CD4-positive, alpha-beta T cell treated with Interleukin-6 at 100 ng/mL for 8 hours (primary cell): Measurements from ENCODE around the gene SGCE.
"Not testable (repeated sequence)": the region's sequence is repeated elsewhere in the genome, so short reads cannot be mapped to it uniquely, and the experiment has no call there.

ENCODE experiments used
- DNase-seq: peaks from one replicate; pipeline ENCODE4 v3.0.0-alpha.2; 2020; ENCODE audit warnings: mixed read lengths, low spot score

SGCE gene, protein sequence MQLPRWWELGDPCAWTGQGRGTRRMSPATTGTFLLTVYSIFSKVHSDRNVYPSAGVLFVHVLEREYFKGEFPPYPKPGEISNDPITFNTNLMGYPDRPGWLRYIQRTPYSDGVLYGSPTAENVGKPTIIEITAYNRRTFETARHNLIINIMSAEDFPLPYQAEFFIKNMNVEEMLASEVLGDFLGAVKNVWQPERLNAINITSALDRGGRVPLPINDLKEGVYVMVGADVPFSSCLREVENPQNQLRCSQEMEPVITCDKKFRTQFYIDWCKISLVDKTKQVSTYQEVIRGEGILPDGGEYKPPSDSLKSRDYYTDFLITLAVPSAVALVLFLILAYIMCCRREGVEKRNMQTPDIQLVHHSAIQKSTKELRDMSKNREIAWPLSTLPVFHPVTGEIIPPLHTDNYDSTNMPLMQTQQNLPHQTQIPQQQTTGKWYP

DNA sequence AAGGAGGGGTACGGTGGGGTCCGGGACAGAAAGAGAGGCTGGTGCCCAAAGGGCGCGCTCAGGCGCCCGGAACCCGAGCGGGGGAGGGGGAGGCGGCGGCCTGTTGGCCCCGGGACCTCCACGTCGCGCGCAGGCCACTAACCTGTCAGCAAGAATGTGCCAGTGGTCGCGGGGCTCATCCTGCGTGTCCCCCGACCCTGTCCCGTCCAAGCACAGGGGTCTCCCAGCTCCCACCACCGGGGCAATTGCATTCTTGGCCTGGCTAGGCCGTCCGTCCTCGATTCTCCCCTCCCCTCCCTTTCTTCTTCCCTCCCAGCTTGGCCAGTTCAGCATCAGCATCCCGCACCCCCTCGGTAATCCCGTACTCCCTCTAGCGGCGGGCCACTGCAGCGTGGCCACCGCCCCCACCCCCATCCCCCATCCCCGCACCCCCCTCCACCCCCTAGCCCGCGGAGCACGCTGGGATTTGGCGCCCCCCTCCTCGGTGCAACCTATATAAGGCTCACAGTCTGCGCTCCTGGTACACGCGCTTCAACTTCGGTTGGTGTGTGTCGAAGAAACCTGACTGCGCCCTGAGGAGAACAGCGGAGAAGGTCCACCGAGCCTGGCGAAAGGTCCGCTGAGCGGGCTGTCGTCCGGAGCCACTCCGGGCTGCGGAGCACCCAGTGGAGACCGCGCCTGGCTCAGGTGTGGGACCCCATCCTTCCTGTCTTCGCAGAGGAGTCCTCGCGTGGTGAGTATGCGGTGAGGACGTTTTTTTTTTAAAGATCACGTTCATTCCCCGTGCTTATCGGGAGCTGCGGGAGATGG, at the start of gene SGCE:
SGCE (minus strand) TSS at position 286 of the 810 bp plus-strand sequence; CDS start at position 251, 35 bp downstream.
- peak; percentile 29 for DNase-seq

DNA sequence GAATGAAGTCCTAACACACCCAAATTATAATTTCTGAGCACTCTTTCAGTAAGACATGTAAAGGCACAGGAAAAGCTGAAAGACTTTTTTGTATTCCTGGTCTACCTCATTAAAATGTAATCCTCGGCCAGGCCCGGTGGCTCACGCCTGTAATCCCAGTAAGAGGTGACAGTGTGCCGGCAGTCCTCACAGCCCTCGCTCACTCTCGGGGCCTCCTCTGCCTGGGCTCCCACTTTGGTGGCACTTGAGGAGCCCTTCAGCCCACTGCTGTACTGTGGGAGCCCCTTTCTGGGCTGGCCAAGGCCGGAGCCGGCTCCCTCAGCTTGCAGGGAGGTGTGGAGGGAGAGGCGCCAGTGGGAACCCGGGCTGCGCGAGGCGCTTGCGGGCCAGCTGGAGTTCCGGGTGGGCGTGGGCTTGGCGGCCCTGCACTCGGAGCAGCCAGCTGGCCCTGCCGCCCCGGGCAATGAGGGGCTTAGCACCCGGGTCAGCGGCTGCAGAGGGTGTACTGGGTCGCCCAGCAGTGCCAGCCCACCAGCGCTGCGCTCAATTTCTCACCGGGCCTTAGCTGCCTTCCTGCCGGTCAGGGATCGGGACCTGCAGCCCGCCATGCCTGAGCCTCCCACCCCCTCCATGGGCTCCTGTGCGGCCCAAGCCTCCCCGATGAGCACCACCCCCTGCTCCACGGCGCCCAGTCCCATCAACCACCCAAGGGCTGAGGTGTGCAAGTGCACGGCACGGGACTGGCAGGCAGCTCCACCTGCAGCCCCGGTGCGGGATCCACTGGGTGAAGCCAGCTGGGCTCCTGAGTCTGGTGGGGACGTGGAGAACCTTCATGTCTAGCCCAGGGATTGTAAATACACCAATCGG, 49.5 kb upstream of the SGCE start:
- not testable (repeated sequence) for DNase-seq

DNA sequence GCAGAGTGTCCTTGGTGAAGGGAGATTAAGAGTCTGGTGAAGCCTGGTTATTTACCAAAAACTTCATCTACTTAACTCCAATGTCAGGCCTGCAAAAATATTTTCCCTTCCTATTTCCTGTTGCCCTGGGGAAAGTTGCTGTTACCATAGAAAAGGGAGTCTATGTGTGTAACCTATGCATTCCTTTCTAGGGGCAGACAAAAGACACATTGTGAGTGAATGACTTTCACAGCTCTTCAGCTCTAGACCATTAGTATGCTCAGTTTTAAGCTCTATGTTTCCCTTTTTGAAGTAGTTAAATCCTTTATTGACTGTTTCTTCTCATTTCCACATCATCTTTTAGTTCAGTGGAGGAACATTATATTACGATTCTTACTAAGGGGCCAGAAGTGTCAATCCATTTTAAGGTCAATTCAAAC, 45.6 kb upstream of the SGCE start:
- DNase-seq = no peak

DNA sequence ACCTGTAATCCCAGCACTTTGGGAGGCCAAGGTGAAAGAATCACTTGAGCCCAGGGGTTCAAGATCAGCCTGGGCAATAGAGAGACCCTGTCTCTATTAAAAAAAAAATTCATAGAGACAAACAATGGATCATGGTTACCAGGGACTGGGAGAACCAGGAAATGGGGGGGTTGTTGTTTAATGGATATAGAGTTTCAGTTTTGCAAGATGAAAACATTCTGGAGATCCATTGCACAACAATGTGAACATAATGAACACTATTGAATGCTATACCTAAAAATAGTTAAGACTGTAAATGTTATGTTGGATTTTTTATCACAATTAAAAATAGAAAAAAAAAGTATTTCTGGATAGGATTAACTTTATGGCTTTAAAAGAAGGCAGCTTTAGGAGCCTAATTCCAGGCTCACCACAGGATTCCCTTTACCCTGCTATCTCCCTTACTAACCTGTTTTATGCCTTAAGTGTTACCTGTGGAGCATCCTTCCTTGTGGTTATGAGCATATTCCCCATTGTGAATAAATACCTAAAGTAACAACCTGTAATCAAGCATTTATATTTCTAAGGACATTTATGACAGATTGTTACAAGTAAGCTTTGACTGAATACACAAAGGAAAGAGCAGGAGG, 45.1 kb upstream of the SGCE start:
- DNase-seq = no peak

DNA sequence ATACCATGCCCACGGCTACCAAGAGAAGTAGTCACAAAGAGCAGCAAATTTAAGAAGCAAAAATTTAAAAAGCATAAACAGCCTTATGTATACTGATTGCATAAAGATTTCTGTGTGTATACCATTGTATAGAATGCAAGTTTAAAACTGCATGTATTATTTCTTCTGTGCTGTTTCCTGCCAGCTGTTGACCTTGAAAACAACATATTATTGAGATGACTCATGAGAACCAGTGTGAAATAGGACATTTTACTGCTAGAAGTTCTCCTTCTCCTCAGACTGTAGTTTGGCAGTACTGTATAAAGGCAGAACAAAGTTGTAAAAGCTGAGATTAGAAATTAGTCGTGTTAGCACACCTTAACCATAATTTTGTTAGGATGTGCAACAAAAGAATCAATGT, 42.3 kb upstream of the SGCE start:
- no peak for DNase-seq

DNA sequence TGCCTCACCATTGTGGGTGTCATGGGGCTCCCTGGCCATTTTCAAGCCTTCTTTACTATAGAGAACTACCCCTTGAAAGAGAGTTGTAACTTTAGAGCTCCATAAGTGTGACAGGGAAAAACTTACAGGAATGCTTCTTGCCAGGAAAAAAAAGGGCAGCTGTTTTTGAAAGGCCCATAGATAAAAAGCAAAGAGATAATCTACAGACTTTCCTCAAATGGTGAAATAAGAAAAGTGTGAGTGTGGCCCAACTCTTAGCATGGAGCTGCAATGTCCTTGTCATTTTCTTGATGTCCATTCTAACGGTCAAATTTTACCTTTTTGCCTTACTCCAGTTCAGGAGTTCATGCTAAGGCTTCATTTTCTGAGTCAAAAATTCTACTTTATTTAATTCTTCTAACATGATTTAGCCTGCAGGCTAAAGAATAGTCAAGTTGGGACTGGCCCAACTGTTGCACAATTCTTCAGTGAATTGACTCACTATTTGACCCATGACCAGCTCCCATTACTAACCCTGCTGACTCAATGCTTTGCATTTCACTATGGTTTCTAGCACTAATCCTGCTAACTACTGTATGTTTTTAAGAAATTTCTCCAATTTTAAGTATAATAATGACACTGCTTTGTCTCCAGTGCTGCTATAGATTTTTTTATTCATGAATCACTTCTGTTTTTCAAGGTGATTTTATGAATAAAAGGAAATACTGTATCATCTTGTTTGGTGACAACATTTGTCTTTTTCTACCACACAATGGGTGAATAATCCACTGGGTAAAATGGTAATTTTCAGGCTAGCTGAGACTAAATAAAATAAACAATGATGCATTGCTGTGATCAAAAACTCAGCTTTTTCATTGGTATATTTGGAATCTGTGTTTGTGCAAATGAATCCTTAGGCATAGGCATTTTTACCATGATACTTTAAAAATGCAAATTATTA, 41.4 kb upstream of the SGCE start:
- no peak for DNase-seq

DNA sequence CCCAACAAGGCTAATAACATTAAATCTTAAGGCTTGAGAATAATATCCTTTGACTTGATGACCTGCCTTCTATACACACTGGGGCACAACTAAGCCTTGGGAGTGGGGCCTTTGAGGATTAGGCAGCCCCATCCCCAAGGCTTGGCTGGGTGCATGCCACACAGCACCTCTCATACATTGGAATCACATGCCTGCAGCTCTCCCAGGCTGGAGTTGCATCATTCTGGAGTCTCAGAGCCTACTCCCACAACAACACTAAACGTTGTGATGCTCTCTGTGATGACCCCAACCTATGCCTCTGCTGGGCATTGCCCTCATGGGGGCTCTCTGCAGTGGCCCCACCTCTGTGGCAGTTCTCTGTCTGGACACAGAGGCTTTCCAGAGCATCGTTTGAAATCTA, 31.9 kb upstream of the SGCE start:
- DNase-seq = no peak

DNA sequence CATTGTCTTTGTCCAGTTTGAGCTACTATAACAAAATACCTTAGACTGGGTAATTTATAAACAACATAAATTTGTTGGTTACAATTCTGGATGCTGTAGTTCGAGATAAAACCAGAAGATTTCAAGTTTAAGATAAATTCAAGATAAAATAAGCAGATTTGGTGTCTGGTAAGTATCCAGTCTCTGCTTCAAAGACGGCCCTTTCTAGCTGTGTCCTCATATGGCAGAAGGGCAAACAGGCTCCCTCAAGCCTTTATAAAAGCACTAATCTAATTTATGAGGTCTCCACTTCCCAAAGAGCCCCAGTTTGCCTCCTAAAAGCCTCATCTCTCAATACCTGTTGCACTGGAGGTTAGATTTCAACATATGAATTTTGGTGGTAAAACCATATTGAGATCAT, 31.1 kb upstream of the SGCE start:
- no peak for DNase-seq

DNA sequence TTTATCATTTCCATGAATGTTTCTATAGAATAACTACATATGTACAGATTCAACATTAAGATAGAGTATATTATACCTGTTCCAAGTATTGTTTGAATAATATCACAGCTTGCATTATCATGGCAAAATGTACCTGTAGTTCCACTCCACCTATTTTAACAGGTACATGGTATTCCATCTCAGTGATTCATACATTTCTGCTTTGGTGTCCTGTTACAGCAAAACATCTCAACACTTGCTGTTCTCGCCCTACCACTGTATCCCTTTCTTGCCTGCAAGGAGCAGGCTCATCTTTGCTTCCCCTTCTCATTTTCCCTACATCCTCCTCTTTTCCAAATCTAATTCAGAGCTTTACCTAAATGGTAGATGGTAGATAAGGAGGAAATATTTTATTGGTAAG, 27.1 kb upstream of the SGCE start:
- no peak for DNase-seq

DNA sequence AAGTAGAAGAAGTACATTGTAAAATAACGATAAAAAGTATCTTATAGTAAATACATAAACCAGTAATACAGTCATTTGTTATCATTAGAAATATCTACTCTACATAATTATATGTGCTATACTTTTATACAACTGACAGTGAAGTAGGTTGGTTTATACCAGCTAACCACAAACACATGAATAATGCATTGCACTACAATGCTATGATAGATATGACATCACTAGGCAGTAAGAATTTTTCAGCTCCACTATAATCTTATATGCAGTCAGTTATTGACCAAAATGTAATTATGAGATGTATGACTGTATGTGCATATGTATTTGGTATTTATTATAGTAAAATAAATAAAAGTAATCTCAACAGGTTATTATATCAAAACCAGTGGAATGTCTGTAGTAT, 23.4 kb upstream of the SGCE start:
- DNase-seq = no peak

DNA sequence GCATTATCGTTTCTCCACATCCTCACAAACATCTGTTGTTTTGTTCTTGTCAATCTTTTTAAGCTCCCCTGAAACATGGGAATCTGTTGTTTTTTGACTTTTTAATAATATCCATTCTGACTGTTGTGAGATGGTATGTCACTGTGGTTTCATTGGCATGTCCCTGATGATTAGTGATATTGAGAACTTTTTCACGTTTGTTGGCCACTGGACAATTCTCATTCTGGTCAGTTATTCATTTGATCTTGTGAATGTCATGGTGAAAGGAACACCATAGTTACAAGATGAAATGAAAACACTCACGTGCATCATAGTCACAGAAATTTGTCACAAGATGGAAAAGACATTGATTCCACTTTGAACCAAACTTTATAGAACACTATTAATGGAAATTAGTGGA, 20.5 kb upstream of the SGCE start:
- DNase-seq = no peak

DNA sequence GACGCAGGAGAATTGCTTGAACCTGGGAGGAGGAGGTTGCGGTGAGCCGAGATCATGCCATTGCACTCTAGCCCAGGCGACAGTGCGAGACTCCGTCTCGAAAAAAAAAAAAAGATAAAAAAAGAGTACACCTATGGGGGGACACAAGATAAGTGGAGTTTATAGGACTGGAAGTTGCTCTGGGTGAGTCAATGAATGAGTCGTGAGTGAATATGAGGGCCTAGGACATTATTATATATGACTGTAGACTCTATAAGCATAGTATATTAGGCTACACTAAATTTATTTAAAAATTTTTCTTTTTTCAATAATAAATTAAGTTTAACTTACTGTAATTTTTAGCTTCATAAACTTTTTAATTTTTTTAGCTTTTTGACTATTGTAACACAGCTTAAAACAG, 19.4 kb upstream of the SGCE start:
- DNase-seq = no peak

DNA sequence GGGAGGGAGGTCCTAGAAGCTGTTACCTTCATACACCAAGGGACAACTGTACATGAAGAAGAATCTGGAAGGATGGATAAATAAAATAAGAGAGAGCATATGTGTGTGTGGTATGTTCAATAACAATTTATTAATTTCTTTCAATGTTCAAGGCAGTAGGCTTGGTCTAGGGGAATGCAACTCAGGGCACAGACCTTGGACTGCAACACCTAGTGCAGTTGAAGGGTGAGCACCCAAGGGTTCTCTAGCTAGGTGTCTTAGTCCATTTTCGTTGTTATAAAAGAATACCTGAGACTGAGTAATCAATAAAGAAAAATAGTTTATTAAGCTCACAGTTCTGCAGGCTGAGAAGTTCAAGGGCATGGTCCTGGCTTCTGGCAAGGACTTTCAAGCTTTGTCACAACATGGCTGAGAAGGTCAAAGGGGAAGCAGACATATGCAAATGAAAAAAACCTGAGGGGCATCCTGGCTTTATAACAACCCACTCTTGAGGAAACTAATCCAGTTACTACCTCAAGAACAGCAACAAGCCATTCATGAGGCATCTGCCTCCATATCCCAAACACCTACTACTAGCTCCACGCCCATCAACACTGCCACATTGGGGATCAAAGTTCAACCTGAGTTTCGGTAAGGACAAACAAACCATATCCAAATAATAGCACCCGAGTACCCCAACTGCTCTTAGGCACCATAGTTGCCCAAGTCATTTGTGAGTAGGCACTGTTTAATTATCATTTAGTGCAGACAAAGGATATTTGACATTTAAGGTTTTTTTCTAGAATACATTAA, 15.7 kb upstream of the SGCE start:
- no peak for DNase-seq

DNA sequence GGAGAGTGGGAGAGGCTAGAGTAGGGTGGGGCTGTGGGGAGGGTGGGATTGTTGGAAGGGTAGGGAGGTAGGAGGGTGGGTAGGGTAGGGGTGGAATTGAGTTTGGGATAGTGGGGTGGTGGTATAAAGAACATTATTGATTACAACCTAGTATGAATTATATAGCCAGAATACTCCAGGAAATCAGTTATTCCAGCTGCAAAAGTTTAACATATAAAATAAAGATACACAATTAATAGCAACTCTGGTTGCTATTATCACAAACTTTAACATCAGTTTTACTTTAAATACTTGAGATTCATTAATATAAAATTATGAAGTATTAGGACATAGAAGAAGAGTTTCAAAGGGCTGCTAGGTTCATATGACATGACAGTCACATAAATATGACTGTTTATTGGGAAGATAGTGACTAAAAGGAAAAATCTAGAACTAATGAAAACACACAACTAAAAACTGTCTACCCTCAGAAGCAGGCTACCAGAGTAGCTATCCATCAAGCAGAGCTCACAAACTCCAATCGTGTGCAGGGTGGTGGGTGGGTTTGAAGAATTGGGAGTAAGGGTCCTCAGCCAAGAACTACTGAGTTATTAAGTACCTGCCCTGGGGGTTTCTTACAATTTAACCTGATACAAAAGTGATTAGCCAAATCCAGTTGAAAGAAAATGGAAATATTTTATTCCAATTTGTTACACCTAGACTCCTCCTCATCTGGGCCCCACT, 14.0 kb upstream of the SGCE start:
- DNase-seq = no peak

DNA sequence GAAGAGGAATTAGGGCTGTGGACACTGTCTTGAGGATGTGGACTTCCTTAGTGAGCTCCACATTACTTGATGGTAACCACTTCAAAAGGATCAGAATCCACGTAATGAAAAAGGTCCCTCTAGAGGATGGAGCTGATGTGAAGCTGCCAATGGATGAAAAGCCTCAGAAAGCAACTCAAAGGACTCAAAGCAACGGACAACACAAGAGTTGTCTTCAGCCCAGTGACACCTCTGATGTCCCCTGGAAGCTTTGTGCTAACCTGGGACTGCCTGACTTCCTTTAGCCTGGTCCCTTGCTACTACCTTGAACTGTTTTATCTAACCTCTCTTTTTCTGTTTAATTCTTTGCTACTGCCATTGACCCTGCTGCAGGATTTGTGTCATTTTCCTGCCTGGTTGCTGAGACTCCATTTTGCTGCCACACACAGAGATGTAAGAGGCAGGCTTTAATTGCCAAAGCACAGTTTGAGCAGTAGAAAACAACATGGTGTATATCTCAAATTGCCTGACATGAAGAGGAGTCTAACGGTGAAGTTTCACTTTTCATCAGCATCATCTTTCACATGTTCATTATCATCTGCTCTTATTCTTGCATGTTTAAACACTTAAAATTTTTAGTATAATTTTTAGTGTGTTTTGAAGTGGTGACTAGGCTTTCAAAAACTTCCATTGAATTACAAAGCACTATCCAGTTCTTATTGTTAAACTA, 11.1 kb upstream of the SGCE start:
- DNase-seq = no peak

DNA sequence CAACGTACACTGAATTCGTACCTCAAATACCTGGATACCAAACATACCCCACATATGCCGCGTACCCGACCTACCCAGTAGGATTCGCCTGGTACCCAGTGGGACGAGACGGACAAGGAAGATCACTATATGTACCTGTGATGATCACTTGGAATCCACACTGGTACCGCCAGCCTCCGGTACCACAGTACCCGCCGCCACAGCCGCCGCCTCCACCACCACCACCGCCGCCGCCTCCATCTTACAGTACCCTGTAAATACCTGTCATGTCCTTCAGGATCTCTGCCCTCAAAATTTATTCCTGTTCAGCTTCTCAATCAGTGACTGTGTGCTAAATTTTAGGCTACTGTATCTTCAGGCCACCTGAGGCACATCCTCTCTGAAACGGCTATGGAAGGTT, 9.5 kb upstream of the SGCE start:
- no peak for DNase-seq

DNA sequence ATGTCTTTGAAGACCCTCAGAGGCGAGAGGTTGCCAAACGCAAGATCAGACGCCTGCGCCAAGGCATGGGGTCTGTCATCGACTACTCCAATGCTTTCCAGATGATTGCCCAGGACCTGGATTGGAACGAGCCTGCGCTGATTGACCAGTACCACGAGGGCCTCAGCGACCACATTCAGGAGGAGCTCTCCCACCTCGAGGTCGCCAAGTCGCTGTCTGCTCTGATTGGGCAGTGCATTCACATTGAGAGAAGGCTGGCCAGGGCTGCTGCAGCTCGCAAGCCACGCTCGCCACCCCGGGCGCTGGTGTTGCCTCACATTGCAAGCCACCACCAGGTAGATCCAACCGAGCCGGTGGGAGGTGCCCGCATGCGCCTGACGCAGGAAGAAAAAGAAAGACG, 8.1 kb upstream of the SGCE start:
- DNase-seq = no peak

DNA sequence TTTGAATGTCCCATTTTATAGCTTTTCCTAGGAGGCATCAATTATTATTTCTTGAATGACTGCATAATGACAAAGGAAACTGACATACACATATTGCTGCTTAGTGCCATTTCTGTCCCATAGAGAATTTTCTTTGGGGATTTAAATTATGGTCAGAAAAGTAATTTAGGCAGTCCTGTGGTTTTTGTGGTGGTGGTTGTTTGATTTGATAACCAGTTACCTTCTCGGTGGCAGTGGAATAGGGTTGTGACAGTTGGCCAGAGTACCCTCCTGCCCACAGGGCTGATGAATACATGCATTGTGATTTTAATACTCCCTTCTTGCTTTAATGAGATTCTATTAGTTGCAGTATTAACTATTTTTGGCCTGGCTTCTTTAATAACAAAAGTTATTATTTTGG, 6.6 kb upstream of the SGCE start:
- DNase-seq = no peak

DNA sequence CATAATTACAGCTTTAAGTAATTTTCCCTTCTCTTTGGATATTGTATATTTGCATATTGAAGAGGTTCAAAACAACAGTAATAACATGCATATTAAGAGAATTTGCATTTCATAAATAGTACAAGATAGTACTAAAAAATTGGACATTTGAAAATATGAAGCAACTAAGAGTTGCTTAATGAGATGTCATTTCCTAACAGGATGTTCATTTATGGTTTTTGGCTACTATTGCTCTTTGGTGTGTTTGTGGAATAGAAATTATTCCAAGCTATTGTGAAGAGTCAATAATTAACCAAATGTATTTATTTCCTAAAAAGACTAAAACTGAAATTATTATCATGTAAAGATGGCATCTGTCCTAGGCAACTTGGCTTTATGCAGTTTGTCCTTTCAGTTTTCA, 4.1 kb upstream of the SGCE start:
- DNase-seq = no peak
